Stimulated activated CD8-positive, alpha-beta memory T cell treated with anti-CD3 and anti-CD28 coated beads, Interleukin-7, amount 100 ng/mL, for 1 hour (primary cell): ENCODE data around the gene PARVB.
"Not testable (repeated sequence)": the region's sequence is repeated elsewhere in the genome, so short reads cannot be mapped to it uniquely, and the experiment has no call there.

Experiments
- DNase-seq, 2 donors: peaks; one replicate each; pipeline ENCODE4 v3.0.0-alpha.2; 2020; ENCODE audit warnings: low read depth in 2 of 2

Gene PARVB

GRCh38 chr22:44108806-44109385 lies 84.8 kb downstream of the PARVB start:
- DNase-seq: no peak

- DNase-seq: no peak
Measured at GRCh38 chr22:44109416-44109815, 85.3 kb downstream of the PARVB start.

- DNase-seq: not testable (repeated sequence)
Measured at GRCh38 chr22:44110656-44111055, 86.6 kb downstream of the PARVB start.

- no peak for DNase-seq
Measured at GRCh38 chr22:44111562-44112155, 87.6 kb downstream of the PARVB start.

- DNase-seq: no peak
Measured at GRCh38 chr22:44112191-44112590, 88.1 kb downstream of the PARVB start.

GRCh38 chr22:44116331-44116730 lies 92.2 kb downstream of the PARVB start:
- DNase-seq: no peak

- DNase-seq: no peak
Measured at GRCh38 chr22:44116755-44117684, 92.9 kb downstream of the PARVB start.

GRCh38 chr22:44117746-44118145 lies 93.6 kb downstream of the PARVB start:
- DNase-seq: no peak

GRCh38 chr22:44118645-44119315 lies 94.7 kb downstream of the PARVB start:
- DNase-seq: no peak

- DNase-seq: no peak
Measured at GRCh38 chr22:44119669-44120313, 95.7 kb downstream of the PARVB start.

GRCh38 chr22:44120314-44120704 lies 96.2 kb downstream of the PARVB start:
- no peak for DNase-seq

- no peak for DNase-seq
Measured at GRCh38 chr22:44125421-44125820, 101.3 kb downstream of the PARVB start.

- no peak for DNase-seq
Measured at GRCh38 chr22:44126807-44127206, 102.7 kb downstream of the PARVB start.

- DNase-seq: no peak
Measured at GRCh38 chr22:44127356-44127755, 103.3 kb downstream of the PARVB start.

GRCh38 chr22:44128958-44129618 lies 105.0 kb downstream of the PARVB start:
- DNase-seq: no peak

GRCh38 chr22:44129619-44129976 lies 105.5 kb downstream of the PARVB start:
- no peak for DNase-seq

- no peak for DNase-seq
Measured at GRCh38 chr22:44130076-44130711, 106.1 kb downstream of the PARVB start.

- DNase-seq: no peak
Measured at GRCh38 chr22:44131412-44131811, 107.3 kb downstream of the PARVB start.

GRCh38 chr22:44131989-44132685 lies 108.0 kb downstream of the PARVB start:
- no peak for DNase-seq

GRCh38 chr22:44132724-44133123 lies 108.6 kb downstream of the PARVB start:
- DNase-seq: no peak
